ENCODE results near the gene CMTM6. TPM values are rescaled to one million over a fixed set of nuclear protein-coding genes. Genes with fewer than 3 reads are reported as not detected.

CMTM6 gene
- total RNA-seq, 1 donor from 2014 or later: 69.5 TPM

DNA sequence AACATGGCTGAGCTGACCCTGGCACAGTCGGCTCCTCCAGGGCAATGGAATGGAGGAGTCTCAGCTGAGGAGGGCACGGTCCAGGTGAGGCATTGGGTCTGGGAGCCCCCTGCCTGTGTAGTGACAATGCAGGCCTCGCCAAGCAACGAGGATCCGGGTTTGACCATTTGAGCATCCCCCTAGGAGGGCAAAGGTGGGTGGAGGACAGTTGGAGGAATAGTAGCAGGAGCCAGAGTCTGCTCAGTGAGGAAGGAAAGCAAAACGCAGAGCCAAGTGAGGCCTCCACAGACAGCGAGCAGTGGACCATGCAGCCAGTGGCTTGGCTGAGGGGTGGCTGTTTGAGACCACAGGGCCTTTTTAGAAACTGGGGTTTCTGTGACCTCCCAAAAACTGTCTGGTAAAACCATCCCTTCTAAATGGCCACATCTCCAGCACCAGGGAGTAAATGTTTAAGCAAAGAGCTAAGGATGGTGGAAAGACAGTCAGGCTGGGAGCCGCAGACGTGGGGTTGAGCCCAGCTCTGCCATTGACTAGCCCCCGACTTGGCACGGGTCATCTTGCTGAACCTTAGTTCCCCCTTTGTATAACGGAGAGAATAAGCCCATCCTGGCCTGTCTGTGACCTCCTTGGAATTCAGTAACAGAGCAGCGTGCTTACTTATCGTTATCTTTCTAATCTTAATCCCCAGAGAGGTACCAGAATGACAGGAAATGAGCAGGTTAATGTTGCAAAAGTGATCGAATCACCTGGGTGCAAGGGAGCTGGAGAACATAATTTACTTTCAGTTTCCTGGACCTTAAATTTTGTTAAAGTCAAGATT is 46.8 kb downstream of the CMTM6 start:
- Histone ChIP-seq H3K36me3 (peaks cover 35% of the 10 kb centered on the region), H3K27ac (peak overlapping the region; percentile 1), H3K4me3 (no peak overlapping the region), H3K9me3 (no peaks in the 10 kb centered on the region), H3K4me1 (peaks cover 37% of the 10 kb centered on the region), H3K27me3 (ENCODE audit: low read depth) (no peaks in the 10 kb centered on the region)
- TF ChIP-seq, protein P1, sequence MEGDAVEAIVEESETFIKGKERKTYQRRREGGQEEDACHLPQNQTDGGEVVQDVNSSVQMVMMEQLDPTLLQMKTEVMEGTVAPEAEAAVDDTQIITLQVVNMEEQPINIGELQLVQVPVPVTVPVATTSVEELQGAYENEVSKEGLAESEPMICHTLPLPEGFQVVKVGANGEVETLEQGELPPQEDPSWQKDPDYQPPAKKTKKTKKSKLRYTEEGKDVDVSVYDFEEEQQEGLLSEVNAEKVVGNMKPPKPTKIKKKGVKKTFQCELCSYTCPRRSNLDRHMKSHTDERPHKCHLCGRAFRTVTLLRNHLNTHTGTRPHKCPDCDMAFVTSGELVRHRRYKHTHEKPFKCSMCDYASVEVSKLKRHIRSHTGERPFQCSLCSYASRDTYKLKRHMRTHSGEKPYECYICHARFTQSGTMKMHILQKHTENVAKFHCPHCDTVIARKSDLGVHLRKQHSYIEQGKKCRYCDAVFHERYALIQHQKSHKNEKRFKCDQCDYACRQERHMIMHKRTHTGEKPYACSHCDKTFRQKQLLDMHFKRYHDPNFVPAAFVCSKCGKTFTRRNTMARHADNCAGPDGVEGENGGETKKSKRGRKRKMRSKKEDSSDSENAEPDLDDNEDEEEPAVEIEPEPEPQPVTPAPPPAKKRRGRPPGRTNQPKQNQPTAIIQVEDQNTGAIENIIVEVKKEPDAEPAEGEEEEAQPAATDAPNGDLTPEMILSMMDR (IDR thresholded peaks at IDR 0.05): no peak
- no peak for DNase-seq
- intact Hi-C loops (cut with DNase I): no loop called here
- no peak for ATAC-seq

DNA sequence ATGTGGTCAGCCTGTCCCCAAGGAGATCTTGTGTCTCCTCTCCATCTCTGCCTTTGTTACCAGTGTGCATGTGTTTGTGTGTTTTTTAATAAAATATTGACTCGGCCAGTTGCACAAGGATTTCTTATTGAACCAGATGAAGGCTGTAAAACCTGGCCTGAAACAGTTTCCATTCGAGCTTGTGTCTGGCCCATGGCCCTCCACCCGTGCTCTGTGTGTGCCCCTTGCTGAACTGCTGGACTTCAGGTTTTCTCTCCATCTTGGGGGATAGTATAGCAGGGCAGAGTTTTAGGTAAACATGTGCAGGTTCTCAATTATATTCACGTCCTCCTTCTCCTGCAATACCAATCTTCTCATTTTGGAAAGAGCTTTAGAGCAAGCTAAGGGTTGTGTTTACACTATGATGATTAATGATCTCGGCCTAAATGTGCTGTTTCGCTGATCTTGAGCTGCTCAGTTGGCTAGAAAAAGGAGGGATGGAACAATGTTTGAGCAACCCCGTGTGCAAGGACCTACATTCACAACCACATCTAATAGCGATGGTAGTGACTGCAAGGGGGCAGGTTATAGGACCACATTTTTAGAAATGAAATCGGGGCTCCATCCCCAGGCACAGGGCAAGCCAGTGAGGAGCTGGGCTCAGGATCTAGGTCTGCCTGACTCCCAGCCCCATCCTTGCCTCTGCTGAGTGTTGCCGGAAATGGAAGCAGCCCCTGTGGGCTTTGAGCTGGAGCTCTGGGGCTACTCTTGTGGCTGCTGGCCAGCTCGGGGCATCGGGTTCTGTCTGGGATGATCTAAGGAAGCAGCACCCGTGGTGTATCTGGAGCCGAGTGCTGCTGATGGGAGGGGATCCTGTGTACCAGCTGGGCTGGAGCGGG is 47.7 kb downstream of the CMTM6 start:
- ATAC-seq (no peak), DNase-seq (no peak)
- no peak overlapping the region for H3K27ac ChIP-seq
- intact Hi-C loops (cut with DNase I): no loop called here
- TF ChIP-seq, protein P1 (IDR thresholded peaks at IDR 0.05): no peak
- peaks cover 38% of the 10 kb centered on the region for H3K36me3 ChIP-seq
- no peak overlapping the region for H3K4me3 ChIP-seq
- H3K9me3 ChIP-seq: no peaks in the 10 kb centered on the region
- H3K27me3 ChIP-seq (ENCODE audit: low read depth): no peaks in the 10 kb centered on the region
- H3K4me1 ChIP-seq: peaks cover 30% of the 10 kb centered on the region

DNA sequence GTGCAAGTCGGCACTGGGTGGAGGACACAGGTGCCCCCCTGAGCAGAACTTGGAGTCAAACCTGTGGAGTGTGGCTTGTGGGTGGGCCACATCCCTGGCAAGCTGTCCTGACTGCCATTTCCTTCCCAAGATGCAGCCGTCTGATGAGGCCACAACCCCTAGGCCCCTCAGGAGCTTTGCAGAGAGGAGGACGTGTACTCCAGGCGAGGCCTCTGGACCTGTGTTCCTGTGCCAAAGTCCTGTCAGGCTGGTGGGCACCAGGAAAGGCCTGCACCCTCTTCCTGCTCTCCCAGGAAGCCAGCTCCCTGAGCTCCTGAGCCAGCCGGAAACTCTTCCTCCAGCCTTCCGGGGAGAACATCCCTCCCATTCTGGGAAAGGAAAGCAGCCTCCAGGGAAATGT is 48.5 kb downstream of the CMTM6 start:
- ATAC-seq (no peak), DNase-seq (no peak)
- intact Hi-C loops (cut with DNase I): no loop called here
- TF ChIP-seq, protein P1 (IDR thresholded peaks at IDR 0.05): no peak
- H3K27me3 ChIP-seq (ENCODE audit: low read depth): no peaks in the 10 kb centered on the region
- H3K36me3 ChIP-seq: peaks cover 45% of the 10 kb centered on the region
- peaks cover 25% of the 10 kb centered on the region for H3K4me1 ChIP-seq
- no peak overlapping the region for H3K4me3 ChIP-seq
- H3K9me3 ChIP-seq: no peaks in the 10 kb centered on the region
- no peak overlapping the region for H3K27ac ChIP-seq

DNA sequence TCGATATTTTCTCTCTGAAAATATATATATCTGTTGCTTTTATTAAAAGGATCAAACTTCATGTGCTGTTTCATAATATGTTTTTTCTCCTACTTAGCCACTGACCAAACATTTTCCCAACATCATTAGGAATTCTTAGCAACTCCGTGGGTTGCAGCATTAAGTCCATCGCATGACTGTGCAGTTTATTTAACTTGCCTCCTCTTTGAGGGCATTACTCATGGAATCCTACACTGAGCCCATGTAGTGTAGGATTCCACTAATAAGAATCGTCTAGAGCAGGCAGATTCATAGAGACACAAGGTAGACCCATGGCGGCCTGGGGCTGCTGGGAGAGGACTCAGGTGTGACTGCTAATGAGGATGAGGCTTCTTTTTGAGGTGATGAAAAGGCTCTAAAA is 49.3 kb downstream of the CMTM6 start:
- TF ChIP-seq, protein P1 (IDR thresholded peaks at IDR 0.05): no peak
- no peak overlapping the region for H3K4me3 ChIP-seq
- H3K27ac ChIP-seq: no peak overlapping the region
- intact Hi-C loops (cut with DNase I): no loop called here
- H3K27me3 ChIP-seq (ENCODE audit: low read depth): no peaks in the 10 kb centered on the region
- no peaks in the 10 kb centered on the region for H3K9me3 ChIP-seq
- peaks cover 45% of the 10 kb centered on the region for H3K36me3 ChIP-seq
- H3K4me1 ChIP-seq: peaks cover 25% of the 10 kb centered on the region
- ATAC-seq (no peak), DNase-seq (no peak)

DNA sequence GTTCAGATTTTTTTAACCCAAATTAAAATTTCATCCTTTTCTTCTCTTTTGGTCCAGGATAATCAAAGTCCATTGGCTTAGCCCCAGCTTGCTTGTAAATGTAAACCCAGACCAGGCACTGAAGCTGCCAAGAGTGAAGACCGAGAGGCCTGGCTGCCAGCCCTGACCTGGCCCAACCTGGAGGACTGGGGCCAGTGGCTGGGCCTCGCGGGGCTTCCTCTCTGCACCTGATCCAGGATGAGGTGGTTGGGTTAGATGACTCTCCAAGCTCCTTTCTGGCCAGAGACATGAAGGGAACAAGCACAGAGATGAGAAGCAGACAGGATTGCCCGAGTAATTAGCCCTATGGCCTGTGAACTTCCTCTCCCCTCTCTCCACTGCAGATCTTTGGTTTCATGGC is 50.6 kb downstream of the CMTM6 start:
- Histone ChIP-seq H3K4me1 (peaks cover 14% of the 10 kb centered on the region), H3K27ac (no peak overlapping the region), H3K27me3 (ENCODE audit: low read depth) (no peaks in the 10 kb centered on the region), H3K4me3 (no peak overlapping the region), H3K9me3 (no peaks in the 10 kb centered on the region), H3K36me3 (peaks cover 45% of the 10 kb centered on the region)
- DNase-seq (no peak), ATAC-seq (no peak)
- TF ChIP-seq, protein P1 (IDR thresholded peaks at IDR 0.05): no peak
- intact Hi-C loops (cut with DNase I): no loop called here
